BE2C (cell line): ENCODE data around the gene NKX6-2.
"Not testable (repeated sequence)": the region's sequence is repeated elsewhere in the genome, so short reads cannot be mapped to it uniquely, and the experiment has no call there.

ENCODE experiments used
- DNase-seq: peaks from one replicate; pipeline ENCODE4 v3.0.0-alpha.2; 2020
- H3K27me3 ChIP-seq: fragments of 250-450 bp; sonication (Bioruptor Pico); 2 replicates; pipeline ENCODE4 v1.5.1; 2020; ENCODE audit warnings: mild to moderate bottlenecking
- H3K36me3 ChIP-seq: fragments of 250-450 bp; sonication (Bioruptor Pico); 2 replicates; pipeline ENCODE4 v1.5.1; 2020; ENCODE audit warnings: mild to moderate bottlenecking
- H3K4me1 ChIP-seq: fragments of 250-450 bp; sonication (Bioruptor Pico); 2 replicates; pipeline ENCODE4 v1.5.1; 2020
- H3K4me3 ChIP-seq: 2 replicates; pipeline ENCODE4 v1.5.1; 2011; ENCODE audit warnings: low read depth, low read length
- H3K9me3 ChIP-seq: fragments of 250-450 bp; sonication (Bioruptor Pico); 2 replicates; pipeline ENCODE4 v1.5.1; 2020
- CTCF ChIP-seq: IDR thresholded peaks from 2 replicates; pipeline ENCODE4 v1.5.1; 2012; ENCODE audit warnings: mild to moderate bottlenecking, low read depth, low read length

Gene NKX6-2

GRCh38 chr10:132774181-132774901 lies 11.6 kb downstream of the NKX6-2 start:
- no peaks in the 10 kb centered on the region for H3K4me1 ChIP-seq
- H3K9me3 ChIP-seq = no peaks in the 10 kb centered on the region
- no peak for TF ChIP-seq CTCF
- H3K27me3 ChIP-seq = no peaks in the 10 kb centered on the region
- H3K4me3 ChIP-seq = no peak overlapping the region
- H3K36me3 ChIP-seq = no peaks in the 10 kb centered on the region
- DNase-seq = no peak

- not testable (repeated sequence) for H3K4me1 ChIP-seq, DNase-seq, H3K9me3 ChIP-seq, H3K27me3 ChIP-seq, H3K36me3 ChIP-seq, H3K4me3 ChIP-seq
These were observed 13.1 kb downstream of the NKX6-2 start for GRCh38 chr10:132772816-132773215.

GRCh38 chr10:132770061-132771021 lies 15.6 kb downstream of the NKX6-2 start:
- H3K27me3 ChIP-seq = no peaks in the 10 kb centered on the region
- no peak overlapping the region for H3K4me3 ChIP-seq
- H3K4me1 ChIP-seq = no peaks in the 10 kb centered on the region
- no peaks in the 10 kb centered on the region for H3K36me3 ChIP-seq
- DNase-seq = no peak
- no peaks in the 10 kb centered on the region for H3K9me3 ChIP-seq
- TF ChIP-seq CTCF = no peak

- Histone ChIP-seq H3K4me1 (no peaks in the 10 kb centered on the region), H3K27me3 (no peaks in the 10 kb centered on the region), H3K4me3 (no peak overlapping the region), H3K9me3 (no peaks in the 10 kb centered on the region), H3K36me3 (no peaks in the 10 kb centered on the region)
- TF ChIP-seq CTCF = no peak
- no peak for DNase-seq
These were observed 17.4 kb downstream of the NKX6-2 start for GRCh38 chr10:132768346-132769248.

GRCh38 chr10:132766291-132766690 lies 19.7 kb downstream of the NKX6-2 start:
- no peaks in the 10 kb centered on the region for H3K9me3 ChIP-seq
- H3K27me3 ChIP-seq = no peaks in the 10 kb centered on the region
- no peak for TF ChIP-seq CTCF
- no peaks in the 10 kb centered on the region for H3K36me3 ChIP-seq
- no peak overlapping the region for H3K4me3 ChIP-seq
- H3K4me1 ChIP-seq = no peaks in the 10 kb centered on the region
- no peak for DNase-seq

- H3K9me3 ChIP-seq = no peaks in the 10 kb centered on the region
- no peaks in the 10 kb centered on the region for H3K36me3 ChIP-seq
- no peak overlapping the region for H3K4me3 ChIP-seq
- TF ChIP-seq CTCF = no peak
- no peaks in the 10 kb centered on the region for H3K4me1 ChIP-seq
- DNase-seq = no peak
- no peaks in the 10 kb centered on the region for H3K27me3 ChIP-seq
These were observed 20.5 kb downstream of the NKX6-2 start for GRCh38 chr10:132765435-132765834.
